GM18858 (cell line): ENCODE data around the gene S100A11.

Experiments
- ATAC-seq: cut with Tn5 transposase; IDR thresholded peaks from one replicate; pipeline ENCODE4 v1.9.1; 2021; ENCODE audit not compliant: unreplicated experiment

Gene S100A11

GRCh38 chr1:152003846-152004442 is 32.9 kb downstream of the S100A11 start:
- no peak for ATAC-seq

- no peak for ATAC-seq
Observed at GRCh38 chr1:152002960-152003359, 33.8 kb downstream of the S100A11 start.

GRCh38 chr1:152001631-152002584 is 34.9 kb downstream of the S100A11 start:
- ATAC-seq = no peak

GRCh38 chr1:152000964-152001630 is 35.7 kb downstream of the S100A11 start:
- no peak for ATAC-seq

GRCh38 chr1:151998611-151999362 is 38.0 kb downstream of the S100A11 start:
- ATAC-seq = no peak

GRCh38 chr1:151997284-151997570 is 39.6 kb downstream of the S100A11 start:
- ATAC-seq = no peak

GRCh38 chr1:151995774-151996173 is 41.0 kb downstream of the S100A11 start:
- ATAC-seq = no peak

GRCh38 chr1:151994956-151995355 is 41.8 kb downstream of the S100A11 start:
- no peak for ATAC-seq

- no peak for ATAC-seq
Observed at GRCh38 chr1:151993734-151994496, 42.9 kb downstream of the S100A11 start, which contains the start of gene S100A10. Gene S100A10 (minus strand): TSS chr1:151993859. CDS start chr1:151986230, 7,629 bp downstream.

- no peak for ATAC-seq
Observed at GRCh38 chr1:151993084-151993733, 43.6 kb downstream of the S100A11 start.

- no peak for ATAC-seq
Observed at GRCh38 chr1:151992303-151993083, 44.3 kb downstream of the S100A11 start.

GRCh38 chr1:151991663-151992302 is 45.0 kb downstream of the S100A11 start:
- no peak for ATAC-seq

- ATAC-seq = no peak
Observed at GRCh38 chr1:151990856-151991198, 46.0 kb downstream of the S100A11 start.

GRCh38 chr1:151990058-151990855 is 46.5 kb downstream of the S100A11 start:
- no peak for ATAC-seq

GRCh38 chr1:151989211-151989862 is 47.5 kb downstream of the S100A11 start:
- no peak for ATAC-seq

- no peak for ATAC-seq
Observed at GRCh38 chr1:151988405-151988923, 48.3 kb downstream of the S100A11 start.

GRCh38 chr1:151986501-151987190 is 50.2 kb downstream of the S100A11 start:
- no peak for ATAC-seq
